Activated CD8-positive, alpha-beta T cell treated with anti-CD3 and anti-CD28 coated beads for 36 hours (primary cell): ENCODE data around the gene ESRP2. TPM values are rescaled to one million over a fixed set of nuclear protein-coding genes. Genes with fewer than 3 reads are reported as not detected.

ENCODE experiments used
- ATAC-seq: fragments of 200-7000 bp; cut with Tn5 transposase; one replicate; pipeline ENCODE4 v1.10.0; 2021; ENCODE audit warnings: mild to moderate bottlenecking, moderate library complexity
- CTCF ChIA-PET: fragments of 350-600 bp; sonication (Branson Sonifier 250); formaldehyde crosslinking; loops from one replicate; lab custom pipeline; 2021; ENCODE audit warnings: antibody characterized with exemption; lab: Charles Lee
- POLR2A ChIA-PET: fragments of 350-600 bp; sonication (Branson Sonifier 250); formaldehyde crosslinking; loops from one replicate; lab custom pipeline; 2021; ENCODE audit warnings: antibody characterized with exemption; lab: Charles Lee
- DNase-seq: peaks from one replicate; pipeline ENCODE4 v3.0.0-alpha.2; 2020
- H3K27ac Mint-ChIP-seq: one replicate; pipeline ENCODE4 v1.8.0; 2021; ENCODE audit warnings: mild to moderate bottlenecking, mixed read lengths
- H3K27me3 Mint-ChIP-seq: one replicate; pipeline ENCODE4 v1.8.0; 2021; ENCODE audit warnings: mixed read lengths
- H3K36me3 Mint-ChIP-seq: one replicate; pipeline ENCODE4 v1.8.0; 2021; ENCODE audit warnings: low read depth, mixed read lengths
- H3K4me1 Mint-ChIP-seq: one replicate; pipeline ENCODE4 v1.8.0; 2021; ENCODE audit warnings: low read depth, mixed read lengths
- H3K4me3 Mint-ChIP-seq: one replicate; pipeline ENCODE4 v1.8.0; 2021; ENCODE audit warnings: mild to moderate bottlenecking, moderate library complexity, mixed read lengths
- H3K9me3 Mint-ChIP-seq: one replicate; pipeline ENCODE4 v1.8.0; 2021; ENCODE audit warnings: mixed read lengths
- CTCF ChIP-seq: fragments of 200-600 bp; IDR thresholded peaks from one replicate; pipeline ENCODE4 v1.8.0; 2022; ENCODE audit warnings: antibody characterized with exemption, mild to moderate bottlenecking
- intact Hi-C: fragments of 100-400 bp; cut with micrococcal nuclease; formaldehyde crosslinking; loops from one replicate; pipeline ENCODE4 v1.10.0; 2022
- total RNA-seq, 2 experiments: library from RNA; stranded (reverse); gene quantifications; one replicate each; pipeline ENCODE4 v1.2.3, GENCODE V29; 2021

The ESRP2 gene
- total RNA-seq, 2 experiments from 2014 or later = 0.65 to 0.77 TPM

- Mint-ChIP-seq H3K27me3 (no peaks in the 10 kb centered on the region), H3K4me1 (peaks cover 49% of the 10 kb centered on the region), H3K27ac (peak overlapping the region; percentile 52), H3K9me3 (no peaks in the 10 kb centered on the region), H3K36me3 (peaks cover 11% of the 10 kb centered on the region), H3K4me3 (no peak overlapping the region)
- no peak for TF ChIP-seq CTCF
- no peak for ATAC-seq
- ChIA-PET CTCF (interaction anchor here (0.6 to 3.6 kb wide), 37 partner anchors 9 to 395 kb away, joined by 3 to 26 read pairs (median 4); partner anchors contain the start of genes DDX28, DUS2, NFATC3 and PLA2G15), POLR2A (interaction anchor here (0.8 to 3.5 kb wide), 4 partner anchors 8 to 144 kb away, joined by 4 to 17 read pairs (median 7); partner anchors contain the start of genes ESRP2 and NFATC3)
- DNase-seq = no peak
- intact Hi-C loops = loop anchor here (2.0 kb wide), 1 partner anchor 140 kb away; no protein-coding TSS in a partner anchor
Measured at GRCh38 chr16:68228652-68229051, 7.3 kb downstream of the ESRP2 start.

- no peaks in the 10 kb centered on the region for H3K9me3 Mint-ChIP-seq
- no peak for ATAC-seq
- ChIA-PET POLR2A (interaction anchor here (0.8 to 3.5 kb wide), 6 partner anchors 9 to 242 kb away, joined by 3 to 17 read pairs (median 4); partner anchors contain the start of genes ESRP2 and NFATC3), CTCF (interaction anchor here (0.6 to 3.6 kb wide), 38 partner anchors 8 to 395 kb away, joined by 3 to 26 read pairs (median 4); partner anchors contain the start of genes DDX28, DUS2, NFATC3 and PLA2G15)
- no peaks in the 10 kb centered on the region for H3K27me3 Mint-ChIP-seq
- intact Hi-C loops = loop anchor here (2.0 kb wide), 1 partner anchor 139 kb away; no protein-coding TSS in a partner anchor
- peak overlapping the region; percentile 17 for H3K4me3 Mint-ChIP-seq
- no peak for TF ChIP-seq CTCF
- DNase-seq = peak; percentile 39
- peaks cover 11% of the 10 kb centered on the region for H3K36me3 Mint-ChIP-seq
- H3K27ac Mint-ChIP-seq = peak overlapping the region; percentile 88
- H3K4me1 Mint-ChIP-seq = peaks cover 43% of the 10 kb centered on the region
Measured at GRCh38 chr16:68227850-68228553, 7.9 kb downstream of the ESRP2 start.

DNA sequence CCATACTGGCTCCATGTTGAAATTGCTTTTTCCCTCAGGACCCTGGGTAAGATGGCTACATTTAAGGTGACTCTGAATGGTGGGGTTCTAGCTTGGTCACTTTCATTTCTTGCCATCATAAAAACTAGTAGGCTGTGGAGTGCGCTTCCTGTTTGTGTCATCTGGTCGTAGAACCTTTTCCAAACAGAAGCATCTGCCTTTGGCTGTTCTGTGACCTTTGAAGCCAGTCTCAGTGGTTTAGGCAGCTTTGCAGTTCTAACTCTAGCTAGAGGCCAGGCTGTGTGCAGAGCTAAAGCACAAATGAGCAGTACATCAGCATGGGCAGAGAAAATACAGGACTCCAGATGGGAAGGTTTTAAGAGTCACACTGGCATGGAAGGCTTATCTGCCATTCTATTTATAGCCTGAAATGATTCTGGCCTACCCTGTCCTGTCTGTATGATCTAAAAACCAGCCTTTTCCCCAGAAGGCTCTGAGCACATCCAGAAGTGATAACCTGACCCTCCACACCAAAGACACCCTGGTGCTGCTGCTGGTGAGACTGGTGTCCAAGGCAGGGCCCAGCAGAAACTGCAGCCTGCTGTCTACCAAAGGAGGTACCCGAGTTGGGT is 8.6 kb downstream of the ESRP2 start:
- ChIA-PET POLR2A (interaction anchor here (0.5 to 3.5 kb wide), 6 partner anchors 9 to 143 kb away, joined by 3 to 17 read pairs (median 4); partner anchors contain the start of genes ESRP2 and NFATC3), CTCF (interaction anchor here (0.8 to 3.6 kb wide), 21 partner anchors 8 to 225 kb away, joined by 3 to 26 read pairs (median 5); partner anchors contain the start of gene NFATC3)
- H3K36me3 Mint-ChIP-seq = peaks cover 15% of the 10 kb centered on the region
- intact Hi-C loops = no loop called here
- no peak for TF ChIP-seq CTCF
- peak; percentile 71 for DNase-seq
- H3K4me1 Mint-ChIP-seq = peaks cover 41% of the 10 kb centered on the region
- peak overlapping the region; percentile 15 for H3K4me3 Mint-ChIP-seq
- no peaks in the 10 kb centered on the region for H3K27me3 Mint-ChIP-seq
- H3K9me3 Mint-ChIP-seq = no peaks in the 10 kb centered on the region
- H3K27ac Mint-ChIP-seq = peak overlapping the region; percentile 88
- ATAC-seq = peak; percentile 87

DNA sequence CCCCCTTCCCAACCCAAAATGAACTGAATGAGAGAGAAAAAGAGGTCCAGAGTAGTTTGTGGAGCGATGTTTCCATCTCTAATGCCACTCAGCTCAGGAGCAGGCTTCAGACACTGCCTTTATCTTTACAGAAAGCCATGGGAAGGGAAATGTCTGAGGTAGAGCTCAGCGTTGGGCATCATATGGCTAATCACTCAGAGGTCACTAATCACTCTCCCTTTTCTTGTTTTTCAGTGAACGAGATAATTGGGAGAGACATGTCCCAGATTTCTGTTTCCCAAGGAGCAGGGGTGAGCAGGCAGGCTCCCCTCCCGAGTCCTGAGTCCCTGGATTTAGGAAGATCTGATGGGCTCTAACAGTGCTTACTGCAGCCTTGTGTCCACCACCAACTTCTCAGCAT is 9.8 kb downstream of the ESRP2 start:
- TF ChIP-seq CTCF = no peak
- no peak for ATAC-seq
- Mint-ChIP-seq H3K27ac (peak overlapping the region; percentile 59), H3K36me3 (peaks cover 21% of the 10 kb centered on the region), H3K4me1 (peaks cover 43% of the 10 kb centered on the region), H3K9me3 (no peaks in the 10 kb centered on the region), H3K4me3 (no peak overlapping the region), H3K27me3 (no peaks in the 10 kb centered on the region)
- CTCF ChIA-PET = interaction anchor here (0.9 to 3.6 kb wide), 6 partner anchors 10 to 161 kb away, joined by 3 to 26 read pairs (median 4); no protein-coding TSS in a partner anchor
- DNase-seq = no peak
- POLR2A ChIA-PET = interaction anchor here (1.1 to 3.5 kb wide), 3 partner anchors 8 to 132 kb away, joined by 3 to 17 read pairs (median 4); partner anchors contain the start of gene ESRP2
- intact Hi-C loops = no loop called here
